MM.1S (cell line): Measurements from ENCODE around the gene CDK6.

Source experiments
- CTCF ChIP-seq: fragments of 300-600 bp; sonication (generic); IDR thresholded peaks from 2 replicates; pipeline ENCODE4 v1.5.1; 2016; ENCODE audit warnings: antibody characterized with exemption, low read length, mixed read lengths
- EZH2 ChIP-seq: fragments of 300-600 bp; sonication (generic); optimal IDR thresholded peaks from 2 replicates; pipeline ENCODE3; 2017; ENCODE audit warnings: low read depth, mild to moderate bottlenecking, antibody characterized with exemption, low read length, mixed read lengths
- EZH2phosphoT487 ChIP-seq: fragments of 300-600 bp; sonication (generic); IDR thresholded peaks from 2 replicates; pipeline ENCODE4 v1.6.1; 2018; ENCODE audit warnings: antibody characterized with exemption, low read length

DNA sequence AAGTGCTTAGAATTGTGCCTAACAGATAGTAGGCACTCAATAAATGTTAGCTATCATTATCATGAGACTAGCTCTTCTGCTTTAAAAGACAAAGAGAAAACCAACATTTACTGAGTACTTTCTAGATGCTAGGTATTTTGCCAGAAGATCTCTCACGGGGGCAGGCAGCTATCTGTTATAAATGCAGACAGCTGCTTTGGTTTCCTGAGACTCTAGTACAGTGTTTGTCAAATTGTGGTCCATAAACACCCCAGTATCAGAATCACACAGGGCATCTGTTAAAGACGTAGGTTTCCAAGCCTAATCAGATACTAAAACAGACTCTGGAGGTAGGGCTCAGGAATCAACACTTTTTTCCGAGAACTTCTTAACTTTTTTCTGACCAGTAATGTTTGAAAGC lies 260.1 kb downstream of the CDK6 start:
- TF ChIP-seq CTCF (no peak), EZH2phosphoT487 (no peak), EZH2 (no peak)
